Panc1 (cell line): Measurements from ENCODE around the gene ZNF451. TPM values are rescaled to one million over a fixed set of nuclear protein-coding genes. Genes with fewer than 3 reads are reported as not detected.

ENCODE experiments used
- ATAC-seq: fragments of 200-7000 bp; cut with Tn5 transposase; 2 replicates; pipeline ENCODE4 v1.9.1; 2020; ENCODE audit warnings: mild to moderate bottlenecking, moderate library complexity
- BruUV-seq: library from RNA; stranded (reverse); fragments of 400-500 nt; replicated peaks from 2 replicates; lab custom pipeline; 2021; lab: Mats Ljungman, UMichigan
- CTCF ChIA-PET: fragments of 300-600 bp; sonication (Branson Sonifier 250); formaldehyde crosslinking; loops from one replicate; lab custom pipeline; 2022; ENCODE audit warnings: antibody characterized with exemption; lab: Charles Lee
- POLR2A ChIA-PET: fragments of 300-600 bp; sonication (Branson Sonifier 250); formaldehyde crosslinking; loops from one replicate; lab custom pipeline; 2022; ENCODE audit warnings: antibody characterized with exemption; lab: Charles Lee
- DNase-seq: peaks from one replicate; pipeline ENCODE4 v3.0.0-alpha.2; 2010; ENCODE audit warnings: low read depth, low spot score
- H3K27ac ChIP-seq: 2 replicates; pipeline ENCODE4 v1.5.1; 2011; ENCODE audit warnings: mild to moderate bottlenecking, low read length, inconsistent platforms
- H3K27me3 ChIP-seq: fragments of 200-500 bp; sonication (Bioruptor generic); 2 replicates; pipeline ENCODE4 v1.6.0; 2014; ENCODE audit warnings: low read length, inconsistent platforms; ENCODE audit not compliant: control insufficient read depth, insufficient read depth
- H3K36me3 ChIP-seq: fragments of 200-500 bp; sonication (Bioruptor generic); 2 replicates; pipeline ENCODE4 v1.5.1; 2014; ENCODE audit warnings: inconsistent platforms, mild to moderate bottlenecking, low read length, moderate library complexity; ENCODE audit not compliant: control insufficient read depth, insufficient read depth
- H3K4me1 ChIP-seq: 2 replicates; pipeline ENCODE4 v1.5.1; 2011; ENCODE audit warnings: inconsistent platforms, mild to moderate bottlenecking, low read length, moderate library complexity; ENCODE audit not compliant: control insufficient read depth, insufficient read depth
- H3K4me3 ChIP-seq, 2 experiments: 2 replicates each; pipeline ENCODE4 v1.5.1; 2011 to 2012; ENCODE audit warnings: low read depth in 2 of 2, low read length in 2 of 2, mild to moderate bottlenecking in 2 of 2, inconsistent platforms in 1 of 2, moderate library complexity in 1 of 2
- H3K9me3 ChIP-seq: fragments of 200-500 bp; sonication (Bioruptor generic); 2 replicates; pipeline ENCODE4 v1.5.1; 2014; ENCODE audit warnings: low read depth, mild to moderate bottlenecking, inconsistent platforms, low read length, moderate library complexity; ENCODE audit not compliant: control insufficient read depth, insufficient read depth
- POLR2AphosphoS5 ChIP-seq: IDR thresholded peaks from 2 replicates; pipeline ENCODE4 v1.6.1; 2012; ENCODE audit warnings: mild to moderate bottlenecking, low read depth, low read length, moderate library complexity
- SIN3A ChIP-seq: IDR thresholded peaks from 2 replicates; pipeline ENCODE4 v1.6.1; 2012; ENCODE audit warnings: low read depth, mild to moderate bottlenecking, low read length, moderate library complexity, borderline replicate concordance; ENCODE audit not compliant: insufficient read depth
- TCF7L2 ChIP-seq: IDR thresholded peaks from 2 replicates; pipeline ENCODE4 v1.6.1; 2011; ENCODE audit warnings: mild to moderate bottlenecking, low read depth, low read length, inconsistent platforms
- in situ Hi-C: cut with HindIII; loops from 2 replicates; pipeline ENCODE4 v1.10.0; 2016; ENCODE audit warnings: low sequenced_read_pairs, low pct_unique_long_range_greater_than_20kb
- intact Hi-C: fragments of 100-400 bp; cut with micrococcal nuclease; formaldehyde crosslinking; loops from one replicate; pipeline ENCODE4 v1.10.0; 2022; ENCODE audit not compliant: unreplicated experiment
- total RNA-seq: library from RNA; stranded (reverse); gene quantifications from one replicate; pipeline ENCODE4 v1.2.1, GENCODE V29; 2021; ENCODE audit not compliant: unreplicated experiment
- TF ChIP-seq, protein P1 (sequence below), 2 experiments: IDR thresholded peaks; 2 replicates each; pipeline ENCODE4 v1.6.1; 2011 to 2012; ENCODE audit warnings: low read depth in 2 of 2, control low read depth in 1 of 2, low read length in 1 of 2, mild to moderate bottlenecking in 1 of 2, moderate library complexity in 1 of 2; ENCODE audit not compliant: insufficient read depth in 1 of 2
- TF ChIP-seq, protein P2 (sequence below): fragments of 450-650 bp; IDR thresholded peaks from 2 replicates; pipeline ENCODE4 v1.5.1; 2017; ENCODE audit warnings: mild to moderate bottlenecking

Gene ZNF451
- total RNA-seq, 1 experiment from 2014 or later = 71.1 TPM

- H3K9me3 ChIP-seq = no peaks in the 10 kb centered on the region
- no peak overlapping the region for H3K27ac ChIP-seq
- peaks cover 31% of the 10 kb centered on the region for H3K36me3 ChIP-seq
- no peaks in the 10 kb centered on the region for H3K27me3 ChIP-seq
- ChIA-PET CTCF (interaction anchor here (0.6 kb wide), 1 partner anchor 145 kb away, joined by 6 read pairs; no protein-coding TSS in a partner anchor), POLR2A (interaction anchor here (0.6 kb wide), 1 partner anchor 77 kb away, joined by 11 read pairs; no protein-coding TSS in a partner anchor)
- H3K4me1 ChIP-seq = peaks cover 17% of the 10 kb centered on the region
- in situ Hi-C loops (no loop called here), intact Hi-C loops (no loop called here)
- no TSS peak for BruUV-seq
- ATAC-seq (no peak), DNase-seq (no peak)
- H3K4me3 ChIP-seq = no peak overlapping the region
- TF ChIP-seq, protein P1, sequence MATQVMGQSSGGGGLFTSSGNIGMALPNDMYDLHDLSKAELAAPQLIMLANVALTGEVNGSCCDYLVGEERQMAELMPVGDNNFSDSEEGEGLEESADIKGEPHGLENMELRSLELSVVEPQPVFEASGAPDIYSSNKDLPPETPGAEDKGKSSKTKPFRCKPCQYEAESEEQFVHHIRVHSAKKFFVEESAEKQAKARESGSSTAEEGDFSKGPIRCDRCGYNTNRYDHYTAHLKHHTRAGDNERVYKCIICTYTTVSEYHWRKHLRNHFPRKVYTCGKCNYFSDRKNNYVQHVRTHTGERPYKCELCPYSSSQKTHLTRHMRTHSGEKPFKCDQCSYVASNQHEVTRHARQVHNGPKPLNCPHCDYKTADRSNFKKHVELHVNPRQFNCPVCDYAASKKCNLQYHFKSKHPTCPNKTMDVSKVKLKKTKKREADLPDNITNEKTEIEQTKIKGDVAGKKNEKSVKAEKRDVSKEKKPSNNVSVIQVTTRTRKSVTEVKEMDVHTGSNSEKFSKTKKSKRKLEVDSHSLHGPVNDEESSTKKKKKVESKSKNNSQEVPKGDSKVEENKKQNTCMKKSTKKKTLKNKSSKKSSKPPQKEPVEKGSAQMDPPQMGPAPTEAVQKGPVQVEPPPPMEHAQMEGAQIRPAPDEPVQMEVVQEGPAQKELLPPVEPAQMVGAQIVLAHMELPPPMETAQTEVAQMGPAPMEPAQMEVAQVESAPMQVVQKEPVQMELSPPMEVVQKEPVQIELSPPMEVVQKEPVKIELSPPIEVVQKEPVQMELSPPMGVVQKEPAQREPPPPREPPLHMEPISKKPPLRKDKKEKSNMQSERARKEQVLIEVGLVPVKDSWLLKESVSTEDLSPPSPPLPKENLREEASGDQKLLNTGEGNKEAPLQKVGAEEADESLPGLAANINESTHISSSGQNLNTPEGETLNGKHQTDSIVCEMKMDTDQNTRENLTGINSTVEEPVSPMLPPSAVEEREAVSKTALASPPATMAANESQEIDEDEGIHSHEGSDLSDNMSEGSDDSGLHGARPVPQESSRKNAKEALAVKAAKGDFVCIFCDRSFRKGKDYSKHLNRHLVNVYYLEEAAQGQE (IDR thresholded peaks at IDR 0.05; ENCODE audit: insufficient read depth in 1 of 2, low read depth in 2 of 2, low read length in 1 of 2) = no peak
- TF ChIP-seq TCF7L2 (no peak), POLR2AphosphoS5 (no peak), SIN3A (no peak)
- TF ChIP-seq, protein P2, sequence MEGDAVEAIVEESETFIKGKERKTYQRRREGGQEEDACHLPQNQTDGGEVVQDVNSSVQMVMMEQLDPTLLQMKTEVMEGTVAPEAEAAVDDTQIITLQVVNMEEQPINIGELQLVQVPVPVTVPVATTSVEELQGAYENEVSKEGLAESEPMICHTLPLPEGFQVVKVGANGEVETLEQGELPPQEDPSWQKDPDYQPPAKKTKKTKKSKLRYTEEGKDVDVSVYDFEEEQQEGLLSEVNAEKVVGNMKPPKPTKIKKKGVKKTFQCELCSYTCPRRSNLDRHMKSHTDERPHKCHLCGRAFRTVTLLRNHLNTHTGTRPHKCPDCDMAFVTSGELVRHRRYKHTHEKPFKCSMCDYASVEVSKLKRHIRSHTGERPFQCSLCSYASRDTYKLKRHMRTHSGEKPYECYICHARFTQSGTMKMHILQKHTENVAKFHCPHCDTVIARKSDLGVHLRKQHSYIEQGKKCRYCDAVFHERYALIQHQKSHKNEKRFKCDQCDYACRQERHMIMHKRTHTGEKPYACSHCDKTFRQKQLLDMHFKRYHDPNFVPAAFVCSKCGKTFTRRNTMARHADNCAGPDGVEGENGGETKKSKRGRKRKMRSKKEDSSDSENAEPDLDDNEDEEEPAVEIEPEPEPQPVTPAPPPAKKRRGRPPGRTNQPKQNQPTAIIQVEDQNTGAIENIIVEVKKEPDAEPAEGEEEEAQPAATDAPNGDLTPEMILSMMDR = no peak
Observed at GRCh38 chr6:57094689-57095088, 4.7 kb downstream of the ZNF451 start.

DNA sequence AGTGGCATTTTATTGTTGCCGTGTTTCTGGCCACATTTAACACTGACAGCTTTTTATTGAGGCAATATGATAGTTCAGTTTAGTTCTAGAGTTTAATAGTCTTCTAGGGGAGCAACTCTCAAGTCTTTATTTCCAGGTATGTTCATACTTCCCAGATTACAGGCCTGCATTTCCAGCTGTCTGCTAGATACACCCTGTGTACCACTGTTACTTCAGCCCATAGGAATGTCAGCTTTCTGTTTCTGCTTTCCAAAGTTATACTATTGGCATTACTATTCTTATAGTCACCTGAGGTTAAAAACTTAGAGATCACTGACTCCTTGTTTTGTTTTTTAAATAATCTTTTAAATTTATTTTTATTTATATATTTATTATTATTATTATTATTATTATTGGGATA is 7.6 kb downstream of the ZNF451 start:
- intact Hi-C loops (no loop called here), in situ Hi-C loops (no loop called here)
- no peaks in the 10 kb centered on the region for H3K27me3 ChIP-seq
- H3K4me1 ChIP-seq = peaks cover 7% of the 10 kb centered on the region; the same call in 1 of the 2 replicates
- TF ChIP-seq POLR2AphosphoS5 = no peak
- TF ChIP-seq, protein P2 = no peak
- no peak for TF ChIP-seq SIN3A
- no peak for TF ChIP-seq TCF7L2
- TF ChIP-seq, protein P1 (IDR thresholded peaks at IDR 0.05; ENCODE audit: insufficient read depth in 1 of 2, low read depth in 2 of 2, low read length in 1 of 2) = no peak
- ATAC-seq (no peak), DNase-seq (no peak)
- H3K9me3 ChIP-seq = no peaks in the 10 kb centered on the region
- no peak overlapping the region for H3K4me3 ChIP-seq
- CTCF ChIA-PET = no interaction called here
- BruUV-seq = no TSS peak
- H3K27ac ChIP-seq = no peak overlapping the region
- POLR2A ChIA-PET = no interaction called here
- peaks cover 47% of the 10 kb centered on the region for H3K36me3 ChIP-seq
